BE2C (cell line): ENCODE data around the gene BAZ2B.

Experiments used
- DNase-seq: peaks from one replicate; pipeline ENCODE4 v3.0.0-alpha.2; 2020
- H3K27me3 ChIP-seq: fragments of 250-450 bp; sonication (Bioruptor Pico); 2 replicates; pipeline ENCODE4 v1.5.1; 2020; ENCODE audit warnings: mild to moderate bottlenecking
- H3K36me3 ChIP-seq: fragments of 250-450 bp; sonication (Bioruptor Pico); 2 replicates; pipeline ENCODE4 v1.5.1; 2020; ENCODE audit warnings: mild to moderate bottlenecking
- H3K4me1 ChIP-seq: fragments of 250-450 bp; sonication (Bioruptor Pico); 2 replicates; pipeline ENCODE4 v1.5.1; 2020
- H3K4me3 ChIP-seq: 2 replicates; pipeline ENCODE4 v1.5.1; 2011; ENCODE audit warnings: low read depth, low read length
- H3K9me3 ChIP-seq: fragments of 250-450 bp; sonication (Bioruptor Pico); 2 replicates; pipeline ENCODE4 v1.5.1; 2020
- TF ChIP-seq, protein P1 (sequence below): IDR thresholded peaks from 2 replicates; pipeline ENCODE4 v1.5.1; 2012; ENCODE audit warnings: mild to moderate bottlenecking, low read depth, low read length

BAZ2B gene

DNA sequence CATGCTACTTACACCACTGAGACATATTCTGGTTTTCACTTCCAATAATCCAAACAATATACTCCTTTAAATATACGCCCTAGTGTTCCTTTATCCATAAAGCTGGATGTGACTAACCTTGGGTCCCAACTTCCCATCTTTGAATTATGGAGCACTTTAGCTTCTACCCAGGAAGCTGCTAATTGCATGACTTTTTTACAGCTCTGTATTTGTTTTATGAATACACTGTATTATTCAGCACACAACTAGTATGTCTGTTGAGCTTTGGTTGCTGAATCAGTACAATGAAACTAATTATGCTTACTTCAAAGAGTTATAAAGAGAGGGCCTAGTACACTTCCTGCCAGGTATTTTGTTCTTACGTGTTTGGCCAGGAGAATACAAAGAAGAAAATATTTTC lies 118.5 kb downstream of the BAZ2B start:
- no peaks in the 10 kb centered on the region for H3K27me3 ChIP-seq
- no peak for DNase-seq
- H3K4me3 ChIP-seq = no peak overlapping the region
- TF ChIP-seq, protein P1, sequence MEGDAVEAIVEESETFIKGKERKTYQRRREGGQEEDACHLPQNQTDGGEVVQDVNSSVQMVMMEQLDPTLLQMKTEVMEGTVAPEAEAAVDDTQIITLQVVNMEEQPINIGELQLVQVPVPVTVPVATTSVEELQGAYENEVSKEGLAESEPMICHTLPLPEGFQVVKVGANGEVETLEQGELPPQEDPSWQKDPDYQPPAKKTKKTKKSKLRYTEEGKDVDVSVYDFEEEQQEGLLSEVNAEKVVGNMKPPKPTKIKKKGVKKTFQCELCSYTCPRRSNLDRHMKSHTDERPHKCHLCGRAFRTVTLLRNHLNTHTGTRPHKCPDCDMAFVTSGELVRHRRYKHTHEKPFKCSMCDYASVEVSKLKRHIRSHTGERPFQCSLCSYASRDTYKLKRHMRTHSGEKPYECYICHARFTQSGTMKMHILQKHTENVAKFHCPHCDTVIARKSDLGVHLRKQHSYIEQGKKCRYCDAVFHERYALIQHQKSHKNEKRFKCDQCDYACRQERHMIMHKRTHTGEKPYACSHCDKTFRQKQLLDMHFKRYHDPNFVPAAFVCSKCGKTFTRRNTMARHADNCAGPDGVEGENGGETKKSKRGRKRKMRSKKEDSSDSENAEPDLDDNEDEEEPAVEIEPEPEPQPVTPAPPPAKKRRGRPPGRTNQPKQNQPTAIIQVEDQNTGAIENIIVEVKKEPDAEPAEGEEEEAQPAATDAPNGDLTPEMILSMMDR = no peak
- H3K36me3 ChIP-seq = no peaks in the 10 kb centered on the region
- H3K4me1 ChIP-seq = no peaks in the 10 kb centered on the region
- H3K9me3 ChIP-seq = no peaks in the 10 kb centered on the region

- Histone ChIP-seq H3K36me3 (no peaks in the 10 kb centered on the region), H3K4me1 (no peaks in the 10 kb centered on the region), H3K27me3 (no peaks in the 10 kb centered on the region), H3K4me3 (no peak overlapping the region), H3K9me3 (no peaks in the 10 kb centered on the region)
- no peak for DNase-seq
- TF ChIP-seq, protein P1 = no peak
Observed at GRCh38 chr2:159497256-159497655, 119.1 kb downstream of the BAZ2B start.

GRCh38 chr2:159489476-159489875 lies 126.9 kb downstream of the BAZ2B start:
- no peaks in the 10 kb centered on the region for H3K4me1 ChIP-seq

GRCh38 chr2:159484532-159484931 lies 131.8 kb downstream of the BAZ2B start:
- DNase-seq = no peak

More at GRCh38 chr2:159489476-159489875, 126.9 kb downstream of the BAZ2B start:
- Histone ChIP-seq H3K4me3 (no peak overlapping the region), H3K36me3 (no peaks in the 10 kb centered on the region), H3K9me3 (no peaks in the 10 kb centered on the region), H3K27me3 (no peaks in the 10 kb centered on the region)
- no peak for DNase-seq
- TF ChIP-seq, protein P1 = no peak

GRCh38 chr2:159476329-159476728 lies 140.0 kb downstream of the BAZ2B start:
- TF ChIP-seq, protein P1 = no peak
- DNase-seq = no peak
- H3K9me3 ChIP-seq = no peaks in the 10 kb centered on the region
- no peaks in the 10 kb centered on the region for H3K4me1 ChIP-seq
- no peaks in the 10 kb centered on the region for H3K27me3 ChIP-seq
- no peaks in the 10 kb centered on the region for H3K36me3 ChIP-seq
- H3K4me3 ChIP-seq = no peak overlapping the region

More at GRCh38 chr2:159484532-159484931, 131.8 kb downstream of the BAZ2B start:
- no peaks in the 10 kb centered on the region for H3K4me1 ChIP-seq
- TF ChIP-seq, protein P1 = no peak
- H3K9me3 ChIP-seq = no peaks in the 10 kb centered on the region
- H3K36me3 ChIP-seq = no peaks in the 10 kb centered on the region
- H3K4me3 ChIP-seq = no peak overlapping the region
- no peaks in the 10 kb centered on the region for H3K27me3 ChIP-seq

- DNase-seq = no peak
- H3K4me1 ChIP-seq = no peaks in the 10 kb centered on the region
- H3K4me3 ChIP-seq = no peak overlapping the region
- H3K36me3 ChIP-seq = no peaks in the 10 kb centered on the region
- H3K9me3 ChIP-seq = no peaks in the 10 kb centered on the region
- TF ChIP-seq, protein P1 = no peak
- no peaks in the 10 kb centered on the region for H3K27me3 ChIP-seq
Observed at GRCh38 chr2:159475793-159476192, 140.6 kb downstream of the BAZ2B start.
